ENCODE results near the gene RPRD1B.

DNA sequence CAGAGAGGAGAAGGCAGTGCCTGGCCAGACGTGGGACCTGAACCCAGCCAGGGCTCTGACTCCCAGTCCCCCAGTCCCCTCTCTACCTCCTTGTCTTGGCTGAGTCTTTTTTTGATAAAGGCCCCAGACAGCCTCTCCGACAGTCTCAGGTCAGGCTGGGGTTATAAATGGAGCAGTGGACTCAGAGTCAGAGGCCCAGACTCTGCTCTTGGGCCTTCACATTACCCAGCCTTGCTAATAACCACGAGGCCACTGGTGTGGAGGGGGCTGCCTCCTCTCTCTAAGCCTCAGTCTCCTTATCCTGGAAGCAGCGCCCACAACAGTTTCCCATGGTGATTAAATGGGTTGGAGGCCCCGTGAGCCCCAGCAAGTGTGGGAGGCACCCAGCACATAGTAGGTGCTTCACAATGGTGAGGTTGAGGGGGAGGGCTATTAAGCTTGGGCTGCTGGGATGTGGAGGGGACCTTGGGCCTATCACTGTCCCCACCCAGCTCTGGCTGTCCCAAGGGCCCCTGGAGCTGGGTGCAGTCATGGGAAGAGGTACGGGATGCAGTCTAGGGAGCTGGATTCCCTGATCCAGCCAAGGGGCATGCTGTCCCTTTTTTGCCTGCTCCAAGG, 95.8 kb downstream of the RPRD1B start:
- TF ChIP-seq, protein P1, sequence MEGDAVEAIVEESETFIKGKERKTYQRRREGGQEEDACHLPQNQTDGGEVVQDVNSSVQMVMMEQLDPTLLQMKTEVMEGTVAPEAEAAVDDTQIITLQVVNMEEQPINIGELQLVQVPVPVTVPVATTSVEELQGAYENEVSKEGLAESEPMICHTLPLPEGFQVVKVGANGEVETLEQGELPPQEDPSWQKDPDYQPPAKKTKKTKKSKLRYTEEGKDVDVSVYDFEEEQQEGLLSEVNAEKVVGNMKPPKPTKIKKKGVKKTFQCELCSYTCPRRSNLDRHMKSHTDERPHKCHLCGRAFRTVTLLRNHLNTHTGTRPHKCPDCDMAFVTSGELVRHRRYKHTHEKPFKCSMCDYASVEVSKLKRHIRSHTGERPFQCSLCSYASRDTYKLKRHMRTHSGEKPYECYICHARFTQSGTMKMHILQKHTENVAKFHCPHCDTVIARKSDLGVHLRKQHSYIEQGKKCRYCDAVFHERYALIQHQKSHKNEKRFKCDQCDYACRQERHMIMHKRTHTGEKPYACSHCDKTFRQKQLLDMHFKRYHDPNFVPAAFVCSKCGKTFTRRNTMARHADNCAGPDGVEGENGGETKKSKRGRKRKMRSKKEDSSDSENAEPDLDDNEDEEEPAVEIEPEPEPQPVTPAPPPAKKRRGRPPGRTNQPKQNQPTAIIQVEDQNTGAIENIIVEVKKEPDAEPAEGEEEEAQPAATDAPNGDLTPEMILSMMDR (IDR thresholded peaks at IDR 0.05; ENCODE audit: low read length), result no peak
- TF ChIP-seq EZH2 (optimal IDR thresholded peaks at IDR 0.05; ENCODE audit: low read depth, low read length) (no peak), EZH2phosphoT487 (IDR thresholded peaks at IDR 0.05; ENCODE audit: low read length) (no peak)
